ENCODE measurements around the gene ZNF24.
A peak's percentile ranks its signal among the peaks of the same experiment; 100 is the strongest.

The ZNF24 gene

GRCh38 chr18:35352283-35352682 lies 8.1 kb upstream of the ZNF24 start:
- no peak for DNase-seq

- DNase-seq = no peak
Observed at GRCh38 chr18:35348001-35348400, 3.8 kb upstream of the ZNF24 start.

GRCh38 chr18:35345950-35346349 lies 1.7 kb upstream of the ZNF24 start:
- DNase-seq = no peak

GRCh38 chr18:35345460-35345921 lies 1.3 kb upstream of the ZNF24 start:
- no peak for DNase-seq

GRCh38 chr18:35344736-35345459 lies 678 bp upstream of the ZNF24 start:
- no peak for DNase-seq

GRCh38 chr18:35343488-35343935 lies 708 bp downstream of the ZNF24 start:
- no peak for DNase-seq

GRCh38 chr18:35337286-35337685 lies 6.9 kb downstream of the ZNF24 start:
- no peak for DNase-seq

- DNase-seq = no peak
Observed at GRCh38 chr18:35335866-35336265, 8.4 kb downstream of the ZNF24 start.

GRCh38 chr18:35334821-35335220 lies 9.4 kb downstream of the ZNF24 start:
- DNase-seq = no peak

- no peak for DNase-seq
Observed at GRCh38 chr18:35334212-35334611, 10.0 kb downstream of the ZNF24 start.

GRCh38 chr18:35331367-35332087 lies 12.7 kb downstream of the ZNF24 start:
- no peak for DNase-seq

- DNase-seq = no peak
Observed at GRCh38 chr18:35328868-35329267, 15.4 kb downstream of the ZNF24 start.

- no peak for DNase-seq
Observed at GRCh38 chr18:35326695-35327387, 17.4 kb downstream of the ZNF24 start.

GRCh38 chr18:35324926-35325655 lies 19.1 kb downstream of the ZNF24 start:
- no peak for DNase-seq

GRCh38 chr18:35322486-35323458 lies 21.4 kb downstream of the ZNF24 start:
- no peak for DNase-seq

- no peak for DNase-seq
Observed at GRCh38 chr18:35311496-35311895, 32.7 kb downstream of the ZNF24 start.

- DNase-seq = no peak
Observed at GRCh38 chr18:35306588-35307250, 37.5 kb downstream of the ZNF24 start.

GRCh38 chr18:35303610-35304009 lies 40.6 kb downstream of the ZNF24 start:
- peak; percentile 82 for DNase-seq

- no peak for DNase-seq
Observed at GRCh38 chr18:35296060-35296459, 48.2 kb downstream of the ZNF24 start.

GRCh38 chr18:35291166-35291565 lies 53.1 kb downstream of the ZNF24 start:
- DNase-seq = no peak

GRCh38 chr18:35290094-35290735 lies 54.0 kb downstream of the ZNF24 start, which contains the start of gene ZSCAN30:
TSS of gene ZSCAN30 (minus strand) at chr18:35290229. CDS start at chr18:35264352, 25,877 bp downstream.
- DNase-seq = peak; percentile 97
